GM18907 (cell line): Measurements from ENCODE around the gene SLC9A1.
"Not testable (repeated sequence)": the region's sequence is repeated elsewhere in the genome, so short reads cannot be mapped to it uniquely, and the experiment has no call there.

Experiments used
- ATAC-seq: cut with Tn5 transposase; IDR thresholded peaks from one replicate; pipeline ENCODE4 v1.9.1; 2021; ENCODE audit warnings: mild to moderate bottlenecking, moderate library complexity; ENCODE audit not compliant: unreplicated experiment

The SLC9A1 gene

GRCh38 chr1:27154991-27155781 lies at the start of gene SLC9A1:
Gene SLC9A1, minus strand, starts transcription at chr1:27155125. Its CDS starts 791 bp downstream, at chr1:27154334.
- peak; percentile 91 for ATAC-seq

GRCh38 chr1:27203946-27204345 lies 49.0 kb upstream of the SLC9A1 start:
- no peak for ATAC-seq

- no peak for ATAC-seq
These were observed 46.4 kb upstream of the SLC9A1 start for GRCh38 chr1:27201295-27201694.

GRCh38 chr1:27193194-27193593 lies 38.3 kb upstream of the SLC9A1 start:
- ATAC-seq = no peak

GRCh38 chr1:27192039-27192529 lies 37.2 kb upstream of the SLC9A1 start:
- no peak for ATAC-seq

GRCh38 chr1:27184665-27185064 lies 29.7 kb upstream of the SLC9A1 start:
- not testable (repeated sequence) for ATAC-seq

GRCh38 chr1:27179979-27180378 lies 25.1 kb upstream of the SLC9A1 start:
- ATAC-seq = no peak

- no peak for ATAC-seq
These were observed 24.5 kb upstream of the SLC9A1 start for GRCh38 chr1:27179379-27179778.

GRCh38 chr1:27176954-27177353 lies 22.0 kb upstream of the SLC9A1 start:
- ATAC-seq = no peak

GRCh38 chr1:27176323-27176722 lies 21.4 kb upstream of the SLC9A1 start:
- ATAC-seq = no peak

- not testable (repeated sequence) for ATAC-seq
These were observed 18.1 kb upstream of the SLC9A1 start for GRCh38 chr1:27172992-27173391.

- no peak for ATAC-seq
These were observed 12.0 kb upstream of the SLC9A1 start for GRCh38 chr1:27166929-27167328.

GRCh38 chr1:27166351-27166802 lies 11.5 kb upstream of the SLC9A1 start:
- ATAC-seq = no peak

- ATAC-seq = no peak
These were observed 8.2 kb upstream of the SLC9A1 start for GRCh38 chr1:27163093-27163492.

- no peak for ATAC-seq
These were observed 7.2 kb upstream of the SLC9A1 start for GRCh38 chr1:27162090-27162489.

GRCh38 chr1:27161594-27161993 lies 6.7 kb upstream of the SLC9A1 start:
- ATAC-seq = no peak

GRCh38 chr1:27157194-27157593 lies 2.3 kb upstream of the SLC9A1 start:
- no peak for ATAC-seq

GRCh38 chr1:27154469-27154990 lies 395 bp downstream of the SLC9A1 start:
- peak; percentile 1 for ATAC-seq

GRCh38 chr1:27153927-27154358 lies 982 bp downstream of the SLC9A1 start:
- ATAC-seq = no peak

- no peak for ATAC-seq
These were observed 1.4 kb downstream of the SLC9A1 start for GRCh38 chr1:27153549-27153886.

GRCh38 chr1:27152829-27153548 lies 1.9 kb downstream of the SLC9A1 start:
- ATAC-seq = no peak
